MM.1S (cell line): ENCODE results near the gene TMEM184B.

Experiments used
- DNase-seq: peaks from one replicate; pipeline ENCODE4 v3.0.0-alpha.2; 2015
- H2AFZ ChIP-seq: fragments of 300-600 bp; sonication (generic); 2 replicates; pipeline ENCODE4 v1.6.0; 2016; ENCODE audit warnings: antibody characterized with exemption, low read length
- H3F3A ChIP-seq: fragments of 300-600 bp; sonication (generic); 2 replicates; pipeline ENCODE4 v1.6.1; 2016; ENCODE audit warnings: mild to moderate bottlenecking, antibody characterized with exemption, low read length, moderate library complexity, mixed read lengths; ENCODE audit not compliant: insufficient read depth
- H3K27ac ChIP-seq: fragments of 300-600 bp; sonication (generic); 2 replicates; pipeline ENCODE4 v1.5.1; 2016; ENCODE audit warnings: mild to moderate bottlenecking, low read length
- H3K27me3 ChIP-seq: fragments of 300-600 bp; sonication (generic); replicated peaks from 2 replicates; pipeline ENCODE4 v1.6.0; 2016; ENCODE audit warnings: low read length; ENCODE audit not compliant: insufficient read depth
- H3K36me3 ChIP-seq: fragments of 300-600 bp; sonication (generic); replicated peaks from 2 replicates; pipeline ENCODE4 v1.6.1; 2016; ENCODE audit warnings: mild to moderate bottlenecking, low read length, mixed read lengths; ENCODE audit not compliant: insufficient read depth
- H3K4me1 ChIP-seq: fragments of 300-600 bp; sonication (generic); 2 replicates; pipeline ENCODE4 v1.6.1; 2016; ENCODE audit warnings: low read length, mixed read lengths
- H3K4me2 ChIP-seq: fragments of 300-600 bp; sonication (generic); 2 replicates; pipeline ENCODE4 v1.6.0; 2016; ENCODE audit warnings: low read depth, low read length
- H3K4me3 ChIP-seq: fragments of 300-600 bp; sonication (generic); 2 replicates; pipeline ENCODE4 v1.5.1; 2016; ENCODE audit warnings: low read length, mixed read lengths
- H3K79me2 ChIP-seq: fragments of 300-600 bp; sonication (generic); 2 replicates; pipeline ENCODE4 v1.6.1; 2016; ENCODE audit warnings: mixed run types, low read length, mixed read lengths
- H3K9ac ChIP-seq: fragments of 300-600 bp; sonication (generic); 2 replicates; pipeline ENCODE4 v1.6.1; 2016; ENCODE audit warnings: low read length, mixed read lengths
- H3K9me2 ChIP-seq: fragments of 300-600 bp; sonication (generic); replicated peaks from 2 replicates; pipeline ENCODE4 v1.6.1; 2016; ENCODE audit warnings: mild to moderate bottlenecking, low read length, mixed read lengths; ENCODE audit not compliant: insufficient read depth
- H3K9me3 ChIP-seq: fragments of 300-600 bp; sonication (generic); replicated peaks from 2 replicates; pipeline ENCODE4 v1.6.1; 2016; ENCODE audit warnings: mild to moderate bottlenecking, low read length, mixed read lengths; ENCODE audit not compliant: insufficient read depth
- H4K20me1 ChIP-seq: fragments of 300-600 bp; sonication (generic); 2 replicates; pipeline ENCODE4 v1.6.1; 2016; ENCODE audit warnings: mild to moderate bottlenecking, low read length, moderate library complexity, mixed read lengths; ENCODE audit not compliant: insufficient read depth
- CTCF ChIP-seq: fragments of 300-600 bp; sonication (generic); IDR thresholded peaks from 2 replicates; pipeline ENCODE4 v1.5.1; 2016; ENCODE audit warnings: antibody characterized with exemption, low read length, mixed read lengths
- EZH2 ChIP-seq: fragments of 300-600 bp; sonication (generic); optimal IDR thresholded peaks from 2 replicates; pipeline ENCODE3; 2017; ENCODE audit warnings: low read depth, mild to moderate bottlenecking, antibody characterized with exemption, low read length, mixed read lengths
- EZH2phosphoT487 ChIP-seq: fragments of 300-600 bp; sonication (generic); IDR thresholded peaks from 2 replicates; pipeline ENCODE4 v1.6.1; 2018; ENCODE audit warnings: antibody characterized with exemption, low read length

Gene TMEM184B

GRCh38 chr22:38257181-38257580 is 15.6 kb downstream of the TMEM184B start:
- Histone ChIP-seq H3K27ac (no peak overlapping the region), H3K4me2 (no peak overlapping the region), H3K4me3 (no peak overlapping the region), H3K9me2 (no peaks in the 10 kb centered on the region), H4K20me1 (no peaks in the 10 kb centered on the region), H2AFZ (no peak overlapping the region), H3F3A (peaks cover 24% of the 10 kb centered on the region), H3K9ac (no peak overlapping the region), H3K4me1 (peaks cover 32% of the 10 kb centered on the region), H3K79me2 (peaks cover 93% of the 10 kb centered on the region), H3K9me3 (no peaks in the 10 kb centered on the region), H3K27me3 (no peaks in the 10 kb centered on the region), H3K36me3 (no peaks in the 10 kb centered on the region)
- TF ChIP-seq CTCF (no peak), EZH2phosphoT487 (no peak), EZH2 (no peak)
- no peak for DNase-seq

GRCh38 chr22:38255697-38256096 is 17.1 kb downstream of the TMEM184B start:
- Histone ChIP-seq H2AFZ (no peak overlapping the region), H3K36me3 (no peaks in the 10 kb centered on the region), H3K4me3 (no peak overlapping the region), H3K27ac (no peak overlapping the region), H3K79me2 (peaks cover 93% of the 10 kb centered on the region), H3K27me3 (no peaks in the 10 kb centered on the region), H3K4me2 (no peak overlapping the region), H4K20me1 (no peaks in the 10 kb centered on the region), H3K9ac (no peak overlapping the region), H3F3A (peaks cover 18% of the 10 kb centered on the region), H3K4me1 (peaks cover 31% of the 10 kb centered on the region), H3K9me2 (no peaks in the 10 kb centered on the region), H3K9me3 (no peaks in the 10 kb centered on the region)
- TF ChIP-seq CTCF (no peak), EZH2 (no peak), EZH2phosphoT487 (no peak)
- no peak for DNase-seq

GRCh38 chr22:38251341-38251692 is 21.5 kb downstream of the TMEM184B start:
- no peaks in the 10 kb centered on the region for H4K20me1 ChIP-seq
- H3K9me2 ChIP-seq, result no peaks in the 10 kb centered on the region
- H2AFZ ChIP-seq, result no peak overlapping the region
- H3K4me1 ChIP-seq, result peaks cover 58% of the 10 kb centered on the region
- H3K27me3 ChIP-seq, result no peaks in the 10 kb centered on the region
- no peak for DNase-seq
- TF ChIP-seq EZH2 (no peak), EZH2phosphoT487 (no peak), CTCF (no peak)
- H3K9ac ChIP-seq, result no peak overlapping the region
- no peak overlapping the region for H3K4me3 ChIP-seq
- peak overlapping the region; percentile 78; the same call in 1 of the 2 replicates for H3K27ac ChIP-seq
- peaks cover 2% of the 10 kb centered on the region; the same call in 1 of the 2 replicates for H3K36me3 ChIP-seq
- H3K79me2 ChIP-seq, result peaks cover 99% of the 10 kb centered on the region
- no peaks in the 10 kb centered on the region for H3K9me3 ChIP-seq
- peaks cover 23% of the 10 kb centered on the region for H3F3A ChIP-seq
- H3K4me2 ChIP-seq, result peak overlapping the region; percentile 66; the same call in 1 of the 2 replicates
